HG03558 (cell line): ENCODE data around the gene GABPA.
A peak's percentile ranks its signal among the peaks of the same experiment; 100 is the strongest.

Experiments
- ATAC-seq: cut with Tn5 transposase; IDR thresholded peaks from one replicate; pipeline ENCODE4 v1.9.1; 2021; ENCODE audit warnings: moderate number of reproducible peaks; ENCODE audit not compliant: unreplicated experiment; ENCODE audit errors: extremely low read depth

GABPA gene

GRCh38 chr21:25801217-25802014 is 66.6 kb downstream of the GABPA start:
- ATAC-seq, result peak; percentile 98

- no peak for ATAC-seq
Measured at GRCh38 chr21:25806060-25806459, 71.3 kb downstream of the GABPA start.

DNA sequence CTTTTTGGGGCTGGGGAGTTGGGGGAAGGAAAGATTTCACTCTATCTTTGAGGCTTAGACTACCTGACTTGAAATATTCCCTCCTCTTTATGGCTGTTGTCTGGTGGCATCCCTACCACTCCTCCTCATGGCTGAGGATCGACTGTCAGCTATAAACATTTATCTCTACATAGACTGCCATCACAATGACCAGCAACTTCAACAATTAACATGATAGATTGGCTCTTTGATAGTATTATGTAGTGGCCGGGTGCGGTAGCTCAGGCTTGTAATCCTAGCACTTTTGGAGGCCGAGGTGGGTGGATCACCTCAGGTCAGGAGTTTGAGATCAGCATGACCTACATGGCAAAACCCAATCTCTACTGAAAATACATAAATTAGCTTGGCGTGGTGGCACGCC is 72.4 kb downstream of the GABPA start:
- ATAC-seq, result no peak

DNA sequence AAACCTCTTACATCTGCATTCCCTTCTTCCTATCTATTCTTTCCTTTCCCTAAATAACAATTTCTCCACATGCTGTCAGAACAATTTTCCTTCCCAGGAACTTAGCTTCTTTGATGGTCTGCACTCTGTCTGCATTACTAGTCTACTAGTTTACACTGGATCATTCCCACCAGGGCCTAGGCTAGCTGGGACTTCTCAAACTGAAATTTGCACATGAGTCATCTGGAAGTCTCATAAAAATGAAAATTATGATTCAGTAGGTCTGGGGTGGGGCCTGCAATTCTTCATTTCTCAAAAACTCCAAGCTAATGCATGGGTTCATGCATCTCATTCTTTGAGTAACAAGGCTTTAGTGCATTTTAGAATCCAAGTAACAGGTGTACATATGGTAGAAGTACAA is 74.2 kb downstream of the GABPA start:
- ATAC-seq, result no peak

DNA sequence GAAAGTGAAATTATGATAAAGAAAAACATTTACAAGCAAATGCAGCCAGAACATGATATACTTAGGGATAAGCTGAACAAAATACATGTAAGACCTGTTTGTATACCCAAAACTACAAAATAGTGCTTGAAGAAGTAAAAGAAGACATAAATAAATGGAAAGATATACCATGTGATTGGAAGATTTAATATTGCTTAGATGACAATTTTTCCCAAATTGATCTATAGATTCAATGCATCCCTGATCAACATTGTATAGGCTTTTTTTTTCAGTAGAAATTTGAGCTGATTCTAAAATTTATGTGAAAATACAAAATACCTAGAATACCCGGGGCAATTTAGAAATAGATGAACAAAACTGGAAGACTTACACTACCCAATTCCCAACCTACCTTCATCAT is 76.4 kb downstream of the GABPA start:
- ATAC-seq, result no peak

DNA sequence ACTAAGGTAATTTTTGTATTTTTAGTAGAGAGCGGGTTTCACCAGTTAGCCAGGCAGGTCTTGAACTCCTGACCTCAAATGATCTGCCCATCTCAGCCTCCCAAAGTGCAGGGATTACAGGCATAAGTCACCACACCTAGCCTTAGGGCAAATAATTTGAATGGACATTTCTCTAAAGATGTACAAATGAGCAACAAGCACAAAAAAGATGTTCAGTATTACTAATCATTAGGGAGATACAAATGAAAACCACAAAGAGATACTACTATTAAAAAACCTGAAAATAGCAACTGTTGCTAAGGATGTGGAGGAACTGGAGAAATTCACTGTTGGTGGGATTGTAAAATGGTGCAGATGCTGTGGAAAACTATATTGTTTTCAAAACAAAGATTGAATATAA is 79.1 kb downstream of the GABPA start:
- no peak for ATAC-seq

DNA sequence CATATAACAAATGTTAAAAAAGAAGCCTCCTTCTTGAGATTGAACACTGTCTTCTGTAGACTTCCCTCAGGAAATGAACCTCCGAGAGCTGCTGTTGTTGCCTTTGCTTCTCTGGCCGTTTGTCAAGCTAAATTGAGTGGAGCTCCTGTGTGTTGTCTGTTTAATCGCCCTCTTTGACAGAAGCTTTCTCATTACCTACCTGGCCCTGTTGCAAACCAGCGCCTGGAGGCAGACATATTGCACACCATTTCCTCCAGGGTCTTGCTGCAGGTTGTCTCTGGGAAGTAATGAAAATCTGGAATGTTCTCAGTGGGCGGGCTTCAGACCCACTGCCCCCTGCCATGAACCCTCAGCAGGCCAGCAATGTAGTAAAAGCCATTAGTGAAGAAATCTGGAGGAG is 83.3 kb downstream of the GABPA start:
- no peak for ATAC-seq

GRCh38 chr21:25818551-25818950 is 83.8 kb downstream of the GABPA start:
- no peak for ATAC-seq
